Nephron progenitor cell (in vitro differentiated cells): Measurements from ENCODE around the gene PARD3B.
A peak's percentile ranks its signal among the peaks of the same experiment; 100 is the strongest.

Experiments used
- DNase-seq: peaks from one replicate; pipeline ENCODE4 v3.0.0; 2021
- H3K27ac Mint-ChIP-seq: 2 replicates; pipeline ENCODE4 v1.8.0; 2021; ENCODE audit warnings: mild to moderate bottlenecking, moderate library complexity, mixed read lengths
- H3K27me3 Mint-ChIP-seq: 2 replicates; pipeline ENCODE4 v1.8.0; 2021; ENCODE audit warnings: mild to moderate bottlenecking, low read depth, mixed read lengths; ENCODE audit not compliant: poor library complexity
- H3K36me3 Mint-ChIP-seq: 2 replicates; pipeline ENCODE4 v1.8.0; 2021; ENCODE audit warnings: low read depth, mixed read lengths
- H3K4me1 Mint-ChIP-seq: 2 replicates; pipeline ENCODE4 v1.8.0; 2021; ENCODE audit warnings: mixed read lengths
- H3K4me3 Mint-ChIP-seq: 2 replicates; pipeline ENCODE4 v1.8.0; 2021; ENCODE audit warnings: mild to moderate bottlenecking, moderate library complexity, mixed read lengths
- H3K9me3 Mint-ChIP-seq: 2 replicates; pipeline ENCODE4 v1.8.0; 2021; ENCODE audit warnings: mild to moderate bottlenecking, moderate library complexity, mixed read lengths
- CTCF ChIP-seq: fragments of 200-600 bp; sonication (generic); IDR thresholded peaks from 2 replicates; pipeline ENCODE4 v1.5.0; 2021; ENCODE audit warnings: antibody characterized with exemption

Gene PARD3B

GRCh38 chr2:205169464-205169863 is 624.2 kb downstream of the PARD3B start:
- Mint-ChIP-seq H3K27ac (peak overlapping the region; percentile 69), H3K4me1 (peaks cover 39% of the 10 kb centered on the region), H3K27me3 (no peaks in the 10 kb centered on the region), H3K9me3 (peaks cover 3% of the 10 kb centered on the region), H3K4me3 (no peak overlapping the region), H3K36me3 (peaks cover 8% of the 10 kb centered on the region)
- DNase-seq = no peak
- TF ChIP-seq CTCF = no peak

- Mint-ChIP-seq H3K4me1 (peaks cover 39% of the 10 kb centered on the region), H3K9me3 (peaks cover 3% of the 10 kb centered on the region), H3K27ac (peak overlapping the region; percentile 57), H3K36me3 (peaks cover 8% of the 10 kb centered on the region), H3K4me3 (no peak overlapping the region), H3K27me3 (no peaks in the 10 kb centered on the region)
- TF ChIP-seq CTCF = no peak
- DNase-seq = no peak
These were observed 625.1 kb downstream of the PARD3B start for GRCh38 chr2:205170399-205170798.

- Mint-ChIP-seq H3K4me3 (no peak overlapping the region), H3K4me1 (peaks cover 47% of the 10 kb centered on the region), H3K36me3 (peaks cover 8% of the 10 kb centered on the region), H3K27ac (no peak overlapping the region), H3K27me3 (peaks cover 2% of the 10 kb centered on the region), H3K9me3 (peaks cover 3% of the 10 kb centered on the region)
- no peak for TF ChIP-seq CTCF
- no peak for DNase-seq
These were observed 626.1 kb downstream of the PARD3B start for GRCh38 chr2:205171261-205171940.

GRCh38 chr2:205175831-205176230 is 630.6 kb downstream of the PARD3B start:
- peaks cover 8% of the 10 kb centered on the region for H3K36me3 Mint-ChIP-seq
- no peak overlapping the region for H3K27ac Mint-ChIP-seq
- peaks cover 20% of the 10 kb centered on the region for H3K4me1 Mint-ChIP-seq
- H3K4me3 Mint-ChIP-seq = no peak overlapping the region
- peaks cover 2% of the 10 kb centered on the region for H3K27me3 Mint-ChIP-seq
- no peak for TF ChIP-seq CTCF
- H3K9me3 Mint-ChIP-seq = no peaks in the 10 kb centered on the region
- DNase-seq = no peak

GRCh38 chr2:205176546-205176945 is 631.3 kb downstream of the PARD3B start:
- TF ChIP-seq CTCF = no peak
- H3K27ac Mint-ChIP-seq = no peak overlapping the region

GRCh38 chr2:205177546-205177945 is 632.3 kb downstream of the PARD3B start:
- H3K27ac Mint-ChIP-seq = no peak overlapping the region
- no peaks in the 10 kb centered on the region for H3K9me3 Mint-ChIP-seq
- H3K36me3 Mint-ChIP-seq = no peaks in the 10 kb centered on the region
- H3K27me3 Mint-ChIP-seq = peaks cover 6% of the 10 kb centered on the region
- peaks cover 10% of the 10 kb centered on the region for H3K4me1 Mint-ChIP-seq
- H3K4me3 Mint-ChIP-seq = no peak overlapping the region
- TF ChIP-seq CTCF = no peak
- no peak for DNase-seq

More at GRCh38 chr2:205176546-205176945, 631.3 kb downstream of the PARD3B start:
- no peak for DNase-seq
- no peaks in the 10 kb centered on the region for H3K9me3 Mint-ChIP-seq
- peaks cover 2% of the 10 kb centered on the region for H3K27me3 Mint-ChIP-seq
- H3K4me1 Mint-ChIP-seq = peaks cover 16% of the 10 kb centered on the region
- no peak overlapping the region for H3K4me3 Mint-ChIP-seq
- H3K36me3 Mint-ChIP-seq = peaks cover 8% of the 10 kb centered on the region
